HUES48 (cell line): ENCODE results near the gene SCUBE1.

Source experiments
- H3K27ac ChIP-seq: one replicate; pipeline ENCODE4 v1.7.0; 2013; ENCODE audit warnings: low read depth, low read length, inconsistent platforms
- H3K27me3 ChIP-seq: 2 replicates; pipeline ENCODE4 v1.6.1; 2013; ENCODE audit warnings: mild to moderate bottlenecking, low read length; ENCODE audit not compliant: control insufficient read depth, insufficient read depth
- H3K36me3 ChIP-seq: 2 replicates; pipeline ENCODE4 v1.6.1; 2013; ENCODE audit warnings: low read length; ENCODE audit not compliant: control insufficient read depth, insufficient read depth
- H3K4me1 ChIP-seq: 2 replicates; pipeline ENCODE4 v1.6.1; 2013; ENCODE audit warnings: mild to moderate bottlenecking, low read length; ENCODE audit not compliant: control insufficient read depth, insufficient read depth
- H3K4me3 ChIP-seq: 2 replicates; pipeline ENCODE4 v1.5.1; 2013; ENCODE audit warnings: mild to moderate bottlenecking, low read depth, low read length
- H3K9ac ChIP-seq: 2 replicates; pipeline ENCODE4 v1.6.1; 2013; ENCODE audit warnings: mild to moderate bottlenecking, low read depth, low read length, moderate library complexity
- H3K9me3 ChIP-seq: 2 replicates; pipeline ENCODE4 v1.6.1; 2013; ENCODE audit warnings: low read length; ENCODE audit not compliant: control insufficient read depth, insufficient read depth

SCUBE1 gene

DNA sequence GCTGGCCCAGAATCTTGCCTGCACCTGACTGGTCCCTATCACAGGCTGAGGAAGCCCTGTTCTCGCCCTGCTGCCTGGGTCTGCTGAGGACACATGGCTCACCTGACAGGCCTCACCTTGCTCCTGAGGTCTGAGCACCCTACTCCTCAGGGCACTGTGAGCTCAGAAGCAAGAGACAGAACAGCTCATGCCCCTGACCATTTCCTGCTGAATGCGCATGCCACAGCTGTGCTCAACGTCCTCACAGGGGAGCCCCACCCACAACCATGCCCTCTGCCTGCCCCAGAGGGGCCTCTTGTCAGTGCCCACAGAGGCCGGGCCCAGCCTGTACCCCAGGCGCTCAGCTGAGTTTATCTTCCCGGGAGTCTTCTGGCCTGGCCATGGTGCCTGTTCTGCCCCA, 194.6 kb downstream of the SCUBE1 start:
- Histone ChIP-seq H3K27ac (no peak overlapping the region), H3K9ac (no peak overlapping the region), H3K9me3 (no peaks in the 10 kb centered on the region), H3K4me3 (no peak overlapping the region), H3K4me1 (peaks cover 7% of the 10 kb centered on the region; the same call in 1 of the 2 replicates), H3K27me3 (peaks cover 8% of the 10 kb centered on the region; the same call in 1 of the 2 replicates), H3K36me3 (no peaks in the 10 kb centered on the region)

DNA sequence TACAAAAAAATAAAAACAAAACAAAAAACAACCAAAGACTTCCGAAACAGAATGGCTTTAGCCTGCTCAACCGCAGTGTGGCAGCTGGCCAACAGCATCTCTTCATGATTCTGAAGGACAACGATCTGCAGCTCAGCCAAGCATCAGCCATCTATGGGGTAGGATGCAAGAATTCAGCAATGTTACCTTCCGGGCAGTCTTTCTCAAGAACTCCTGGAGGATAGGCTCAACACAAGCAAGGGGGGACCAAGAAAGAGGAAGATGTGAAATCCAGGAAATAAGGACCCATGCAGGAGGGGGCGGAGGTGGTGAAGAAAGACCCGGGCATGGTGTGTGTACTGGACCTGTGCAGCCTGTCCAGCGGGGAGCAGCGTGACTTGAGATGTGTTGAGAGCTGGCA, 195.4 kb downstream of the SCUBE1 start:
- H3K27ac ChIP-seq: no peak overlapping the region
- H3K9me3 ChIP-seq: no peaks in the 10 kb centered on the region
- H3K27me3 ChIP-seq: peaks cover 8% of the 10 kb centered on the region; the same call in 1 of the 2 replicates
- no peak overlapping the region for H3K9ac ChIP-seq
- peaks cover 7% of the 10 kb centered on the region; the same call in 1 of the 2 replicates for H3K4me1 ChIP-seq
- H3K36me3 ChIP-seq: no peaks in the 10 kb centered on the region
- H3K4me3 ChIP-seq: no peak overlapping the region
